DOHH2 (cell line): ENCODE results near the gene CPNE6.

Experiments
- H3F3A ChIP-seq: fragments of 200-600 bp; sonication (generic), shearing (Covaris generic); 2 replicates; pipeline ENCODE4 v1.6.0; 2016; ENCODE audit warnings: antibody characterized with exemption, mild to moderate bottlenecking; ENCODE audit not compliant: control insufficient read depth, insufficient read depth
- H3K27ac ChIP-seq: fragments of 200-600 bp; sonication (generic); 2 replicates; pipeline ENCODE4 v1.5.1; 2014; ENCODE audit warnings: low read depth, mild to moderate bottlenecking, low read length, moderate library complexity
- H3K27me3 ChIP-seq: fragments of 200-600 bp; sonication (generic); 2 replicates; pipeline ENCODE4 v1.6.1; 2014; ENCODE audit warnings: mild to moderate bottlenecking, low read length, mixed read lengths; ENCODE audit not compliant: control insufficient read depth
- H3K36me3 ChIP-seq: fragments of 200-600 bp; sonication (generic); 2 replicates; pipeline ENCODE4 v1.6.1; 2014; ENCODE audit warnings: mild to moderate bottlenecking, low read length, moderate library complexity, mixed read lengths; ENCODE audit not compliant: control insufficient read depth
- H3K4me1 ChIP-seq: fragments of 200-600 bp; sonication (generic); 2 replicates; pipeline ENCODE4 v1.6.1; 2014; ENCODE audit warnings: mild to moderate bottlenecking, low read length, mixed read lengths; ENCODE audit not compliant: control insufficient read depth
- H3K4me2 ChIP-seq: fragments of 200-600 bp; sonication (generic); 2 replicates; pipeline ENCODE4 v1.6.0; 2014; ENCODE audit warnings: mild to moderate bottlenecking, low read length, moderate library complexity
- H3K4me3 ChIP-seq: fragments of 200-600 bp; sonication (generic); 2 replicates; pipeline ENCODE4 v1.5.1; 2014; ENCODE audit warnings: mild to moderate bottlenecking, low read length, mixed read lengths
- H3K79me2 ChIP-seq: fragments of 200-600 bp; sonication (generic); 2 replicates; pipeline ENCODE4 v1.6.1; 2014; ENCODE audit warnings: mild to moderate bottlenecking, low read length, mixed read lengths; ENCODE audit not compliant: control insufficient read depth
- H3K9me2 ChIP-seq: fragments of 200-600 bp; sonication (generic); replicated peaks from 2 replicates; pipeline ENCODE4 v1.6.1; 2014; ENCODE audit warnings: mild to moderate bottlenecking, low read length, mixed read lengths; ENCODE audit not compliant: control insufficient read depth
- H3K9me3 ChIP-seq: fragments of 200-600 bp; sonication (generic); 2 replicates; pipeline ENCODE4 v1.6.1; 2014; ENCODE audit warnings: antibody characterized with exemption, low read length, mixed read lengths; ENCODE audit not compliant: control insufficient read depth, insufficient read depth
- H4K20me1 ChIP-seq: fragments of 200-600 bp; sonication (generic); 2 replicates; pipeline ENCODE4 v1.6.0; 2014; ENCODE audit warnings: low read depth, mild to moderate bottlenecking, antibody characterized with exemption, low read length, moderate library complexity; ENCODE audit not compliant: control insufficient read depth, insufficient read depth
- EZH2phosphoT487 ChIP-seq: fragments of 200-600 bp; sonication (generic); IDR thresholded peaks from 2 replicates; pipeline ENCODE4 v1.6.1; 2017; ENCODE audit warnings: borderline replicate concordance, mild to moderate bottlenecking, antibody characterized with exemption, low read length, moderate library complexity, mixed read lengths
- TF ChIP-seq, protein P1 (sequence below): fragments of 200-600 bp; sonication (generic); IDR thresholded peaks from one replicate; pipeline ENCODE4 v1.5.1; 2014; ENCODE audit warnings: antibody characterized with exemption, mild to moderate bottlenecking, low read depth, low read length; ENCODE audit not compliant: poor library complexity, severe bottlenecking

CPNE6 gene

DNA sequence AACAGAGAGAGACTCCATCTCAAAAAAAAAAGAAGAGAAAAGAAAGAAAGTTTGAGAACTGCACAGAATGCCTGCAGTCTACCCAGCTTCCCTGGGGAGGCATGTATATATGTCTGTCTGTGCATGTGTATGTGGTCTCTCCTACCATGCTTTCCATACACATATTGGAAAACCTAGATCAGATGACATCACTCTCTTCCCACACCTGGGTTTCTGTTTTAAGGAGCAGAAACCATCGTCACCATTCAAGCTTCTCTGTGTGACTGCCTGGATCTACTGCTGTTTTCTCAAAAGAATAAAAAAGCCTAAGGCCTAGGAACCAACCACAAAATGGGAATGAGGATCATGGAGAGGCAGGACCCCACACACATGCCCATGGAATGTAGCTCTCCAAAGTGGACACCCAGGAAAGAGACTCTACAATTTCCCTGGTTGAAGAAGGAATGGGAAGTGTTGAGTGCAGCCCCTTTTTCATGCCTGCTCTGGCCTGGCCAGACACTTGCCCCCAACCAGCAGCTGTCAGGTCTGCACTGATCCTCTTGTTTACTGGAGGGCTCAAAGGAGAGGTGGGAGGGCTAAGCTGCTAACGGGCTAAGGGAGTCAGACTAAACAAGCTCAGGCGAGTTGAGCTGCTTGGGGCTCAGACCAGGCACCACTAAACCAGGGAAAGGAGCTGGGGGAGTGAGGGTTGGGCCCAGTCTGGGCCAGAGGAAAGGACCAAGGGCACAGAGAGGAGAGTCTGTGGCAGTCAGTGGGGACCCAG lies 15.0 kb downstream of the CPNE6 start:
- no peak overlapping the region for H3K4me2 ChIP-seq
- no peak overlapping the region for H3K27ac ChIP-seq
- H3K9me3 ChIP-seq = no peaks in the 10 kb centered on the region
- H3K4me3 ChIP-seq = no peak overlapping the region
- no peaks in the 10 kb centered on the region for H3K9me2 ChIP-seq
- H3K27me3 ChIP-seq = no peaks in the 10 kb centered on the region
- no peaks in the 10 kb centered on the region for H3F3A ChIP-seq
- no peaks in the 10 kb centered on the region for H4K20me1 ChIP-seq
- TF ChIP-seq, protein P1, sequence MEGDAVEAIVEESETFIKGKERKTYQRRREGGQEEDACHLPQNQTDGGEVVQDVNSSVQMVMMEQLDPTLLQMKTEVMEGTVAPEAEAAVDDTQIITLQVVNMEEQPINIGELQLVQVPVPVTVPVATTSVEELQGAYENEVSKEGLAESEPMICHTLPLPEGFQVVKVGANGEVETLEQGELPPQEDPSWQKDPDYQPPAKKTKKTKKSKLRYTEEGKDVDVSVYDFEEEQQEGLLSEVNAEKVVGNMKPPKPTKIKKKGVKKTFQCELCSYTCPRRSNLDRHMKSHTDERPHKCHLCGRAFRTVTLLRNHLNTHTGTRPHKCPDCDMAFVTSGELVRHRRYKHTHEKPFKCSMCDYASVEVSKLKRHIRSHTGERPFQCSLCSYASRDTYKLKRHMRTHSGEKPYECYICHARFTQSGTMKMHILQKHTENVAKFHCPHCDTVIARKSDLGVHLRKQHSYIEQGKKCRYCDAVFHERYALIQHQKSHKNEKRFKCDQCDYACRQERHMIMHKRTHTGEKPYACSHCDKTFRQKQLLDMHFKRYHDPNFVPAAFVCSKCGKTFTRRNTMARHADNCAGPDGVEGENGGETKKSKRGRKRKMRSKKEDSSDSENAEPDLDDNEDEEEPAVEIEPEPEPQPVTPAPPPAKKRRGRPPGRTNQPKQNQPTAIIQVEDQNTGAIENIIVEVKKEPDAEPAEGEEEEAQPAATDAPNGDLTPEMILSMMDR = no peak
- H3K79me2 ChIP-seq = no peaks in the 10 kb centered on the region
- no peaks in the 10 kb centered on the region for H3K36me3 ChIP-seq
- H3K4me1 ChIP-seq = peaks cover 17% of the 10 kb centered on the region

GRCh38 chr14:24087004-24087403 lies 15.6 kb downstream of the CPNE6 start:
- Histone ChIP-seq H3K27me3 (no peaks in the 10 kb centered on the region), H3K4me3 (no peak overlapping the region), H3K4me1 (peaks cover 11% of the 10 kb centered on the region), H3K36me3 (no peaks in the 10 kb centered on the region; the same call in 1 of the 2 replicates), H3K4me2 (no peak overlapping the region), H4K20me1 (no peaks in the 10 kb centered on the region), H3F3A (no peaks in the 10 kb centered on the region), H3K9me3 (no peaks in the 10 kb centered on the region), H3K79me2 (no peaks in the 10 kb centered on the region), H3K27ac (no peak overlapping the region), H3K9me2 (no peaks in the 10 kb centered on the region)
- TF ChIP-seq, protein P1 = no peak
- TF ChIP-seq EZH2phosphoT487 = no peak

DNA sequence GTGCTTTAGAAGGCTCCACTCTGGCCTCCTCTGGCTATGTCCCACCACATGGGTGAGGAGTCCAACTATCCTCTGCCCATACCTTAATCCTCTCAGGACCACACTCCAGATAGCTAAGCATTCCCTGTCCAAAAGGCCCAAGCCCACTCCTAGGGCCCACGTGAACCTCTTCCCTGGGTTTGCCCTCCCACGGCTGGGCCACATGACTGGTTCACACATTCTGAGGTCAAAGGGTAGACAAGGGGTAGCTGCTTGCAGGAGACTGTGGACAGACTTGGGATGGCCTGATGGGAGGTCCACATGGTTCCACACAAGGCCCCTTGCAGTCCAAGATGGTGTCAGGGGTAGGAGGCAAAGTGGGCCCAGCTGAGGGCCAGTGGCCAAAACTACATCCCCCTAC lies 16.7 kb downstream of the CPNE6 start:
- H3F3A ChIP-seq = peaks cover 6% of the 10 kb centered on the region
- H3K79me2 ChIP-seq = no peaks in the 10 kb centered on the region
- no peaks in the 10 kb centered on the region for H3K9me2 ChIP-seq
- H3K4me1 ChIP-seq = peaks cover 13% of the 10 kb centered on the region
- H4K20me1 ChIP-seq = no peaks in the 10 kb centered on the region
- no peak overlapping the region for H3K4me3 ChIP-seq
- no peaks in the 10 kb centered on the region for H3K9me3 ChIP-seq
- peaks cover 3% of the 10 kb centered on the region; the same call in 1 of the 2 replicates for H3K36me3 ChIP-seq
- TF ChIP-seq, protein P1 = no peak
- TF ChIP-seq EZH2phosphoT487 = no peak
- no peak overlapping the region for H3K27ac ChIP-seq
- no peaks in the 10 kb centered on the region for H3K27me3 ChIP-seq
- H3K4me2 ChIP-seq = no peak overlapping the region
